ENCODE data around the gene NOLC1.

Gene NOLC1

DNA sequence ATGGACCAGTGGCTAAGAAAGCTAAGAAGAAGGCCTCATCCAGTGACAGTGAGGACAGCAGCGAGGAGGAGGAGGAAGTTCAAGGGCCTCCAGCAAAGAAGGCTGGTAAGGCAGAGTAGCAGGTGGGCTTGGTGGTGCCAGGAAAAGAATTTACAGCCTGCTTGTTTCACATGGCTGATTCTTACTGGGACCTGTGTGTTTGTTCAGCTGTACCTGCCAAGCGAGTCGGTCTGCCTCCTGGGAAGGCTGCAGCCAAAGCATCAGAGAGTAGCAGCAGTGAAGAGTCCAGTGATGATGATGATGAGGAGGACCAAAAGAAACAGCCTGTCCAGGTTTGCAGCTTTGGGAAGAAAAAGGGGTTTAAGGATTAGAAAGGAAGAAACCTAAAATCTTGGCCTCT, 5.0 kb downstream of the NOLC1 start:
- DNase-seq: no peak

- no peak for DNase-seq
Measured at GRCh38 chr10:102159051-102159597, 6.9 kb downstream of the NOLC1 start.

DNA sequence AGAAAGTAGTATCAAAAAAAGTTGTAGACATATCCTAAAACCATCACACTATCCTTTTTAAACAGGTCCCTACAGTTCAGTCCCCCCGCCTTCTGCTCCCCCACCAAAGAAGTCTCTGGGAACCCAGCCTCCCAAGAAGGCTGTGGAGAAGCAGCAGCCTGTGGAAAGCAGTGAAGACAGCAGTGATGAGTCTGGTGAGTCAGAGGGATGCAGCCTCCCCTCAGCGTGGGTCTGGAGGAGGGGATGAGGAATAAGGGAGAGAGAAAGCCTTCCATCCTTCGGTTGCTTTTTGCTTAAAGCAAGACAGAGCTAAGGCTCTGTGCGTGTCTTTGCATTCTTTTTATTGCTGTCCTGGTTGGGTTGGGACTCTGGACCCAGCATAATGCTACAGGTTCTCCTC, 7.6 kb downstream of the NOLC1 start:
- no peak for DNase-seq

- DNase-seq: no peak
Measured at GRCh38 chr10:102163342-102163989, 11.3 kb downstream of the NOLC1 start.

DNA sequence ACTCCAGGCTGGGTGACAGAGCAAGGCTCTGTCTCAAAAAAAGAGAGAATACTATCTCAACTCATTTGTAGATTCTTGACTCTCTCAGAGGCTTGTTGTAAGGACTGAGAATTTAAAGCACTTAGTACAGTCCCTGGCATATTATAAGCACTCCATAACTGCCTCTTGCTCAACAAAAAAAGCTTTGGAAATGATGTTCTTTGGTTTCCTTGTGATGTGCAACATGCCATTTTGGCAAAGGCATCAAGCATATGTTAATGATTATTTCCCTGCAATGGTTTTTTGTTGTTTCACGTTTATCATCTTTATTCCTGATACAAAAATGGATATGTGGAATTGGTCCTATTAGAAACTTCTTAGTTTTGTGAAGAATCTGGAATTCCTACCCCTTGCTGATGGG, 15.7 kb downstream of the NOLC1 start:
- DNase-seq: no peak

DNA sequence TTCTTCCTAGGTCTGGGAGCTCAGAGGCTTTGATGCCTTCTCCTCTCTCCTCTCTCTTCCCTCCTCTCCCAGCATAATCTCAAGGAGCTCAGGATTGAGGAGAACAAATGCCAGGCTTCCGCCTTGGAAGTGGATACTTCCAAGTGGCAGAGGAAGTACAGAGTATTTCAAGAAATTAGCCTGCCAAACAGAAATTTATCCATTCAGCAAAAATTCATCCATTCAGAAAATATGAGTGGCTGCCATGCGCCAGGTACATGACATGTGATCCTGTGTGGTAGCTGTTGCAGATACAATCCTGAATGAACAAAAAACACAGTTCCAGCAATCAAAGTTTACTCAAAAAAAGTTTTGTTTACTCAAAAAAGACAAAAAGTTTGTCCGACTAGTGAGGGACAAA, 18.4 kb downstream of the NOLC1 start:
- no peak for DNase-seq

GRCh38 chr10:102172288-102172687, 20.1 kb downstream of the NOLC1 start:
- no peak for DNase-seq

DNA sequence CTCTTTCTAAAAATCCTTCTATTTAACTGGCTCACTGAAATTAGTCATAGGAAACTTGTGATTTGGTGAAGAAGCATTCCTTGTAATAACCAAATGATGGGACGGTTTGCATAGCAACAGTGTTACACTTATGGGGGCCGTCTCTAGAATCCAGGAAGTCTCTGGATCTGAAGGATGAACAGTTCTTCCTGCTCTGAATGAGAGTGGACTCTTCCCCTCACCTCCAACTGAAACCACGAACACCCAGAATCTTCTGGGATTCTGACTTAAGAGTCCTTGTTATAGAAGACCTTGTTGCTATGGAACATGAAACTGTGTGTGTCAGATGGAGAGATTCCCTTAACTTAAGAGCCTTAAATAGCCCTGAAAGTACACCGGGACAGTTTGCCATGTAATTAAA, 23.2 kb downstream of the NOLC1 start:
- DNase-seq: peak in 1 of 2 donors; percentile 19

GRCh38 chr10:102184606-102185005, 32.4 kb downstream of the NOLC1 start:
- no peak for DNase-seq

DNA sequence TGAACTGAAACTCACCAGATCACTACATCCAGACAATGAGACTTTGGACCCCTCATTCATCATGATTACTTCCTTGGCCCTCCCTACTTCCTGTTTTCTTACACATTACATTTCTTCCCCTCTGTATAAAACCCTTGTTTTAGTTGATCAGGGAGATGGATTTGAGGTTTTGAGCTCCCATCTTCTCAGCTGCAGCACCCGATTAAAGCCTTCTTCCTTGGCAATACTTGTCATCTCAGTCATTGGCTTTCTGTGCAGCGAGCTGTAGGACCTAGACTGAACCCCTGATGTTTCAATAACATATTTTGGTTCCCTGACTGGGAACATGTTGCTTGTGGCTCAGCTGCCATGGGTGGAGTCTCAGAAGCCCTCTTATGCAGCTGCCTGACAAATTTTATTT, 33.1 kb downstream of the NOLC1 start:
- DNase-seq: no peak

GRCh38 chr10:102185811-102186527, 33.8 kb downstream of the NOLC1 start:
- no peak for DNase-seq

DNA sequence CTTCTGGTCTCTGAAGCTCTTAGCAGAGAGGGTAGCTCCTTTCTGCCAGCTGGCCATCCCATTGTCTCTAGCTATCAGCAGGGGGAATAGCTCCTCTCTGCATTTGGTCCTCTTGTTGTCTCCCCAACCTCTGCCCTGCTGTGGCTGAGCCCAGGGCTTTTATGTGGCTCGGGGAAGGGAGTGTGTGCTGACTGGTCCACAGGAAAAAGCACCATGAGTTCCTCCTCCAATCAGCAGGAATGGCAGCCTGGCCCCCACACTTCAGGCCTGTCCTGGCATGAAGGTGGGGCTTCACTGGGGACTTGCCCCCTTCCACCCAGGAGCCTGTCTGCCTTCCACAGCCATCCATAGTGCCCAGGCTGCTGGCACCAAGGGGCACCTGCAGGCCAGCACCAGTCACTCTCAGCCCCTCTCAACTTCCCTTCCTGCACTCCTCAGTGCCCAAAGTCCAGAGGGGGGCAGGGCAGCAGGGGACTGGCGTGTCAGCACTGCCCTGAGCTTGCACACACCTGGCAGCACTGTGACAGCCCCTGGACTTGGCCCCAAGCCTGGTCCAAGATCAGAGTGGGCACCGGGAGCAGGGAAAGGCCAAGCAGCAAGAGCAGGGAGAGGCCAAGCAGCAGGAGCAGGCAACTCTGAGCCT, 36.2 kb downstream of the NOLC1 start:
- DNase-seq: no peak

DNA sequence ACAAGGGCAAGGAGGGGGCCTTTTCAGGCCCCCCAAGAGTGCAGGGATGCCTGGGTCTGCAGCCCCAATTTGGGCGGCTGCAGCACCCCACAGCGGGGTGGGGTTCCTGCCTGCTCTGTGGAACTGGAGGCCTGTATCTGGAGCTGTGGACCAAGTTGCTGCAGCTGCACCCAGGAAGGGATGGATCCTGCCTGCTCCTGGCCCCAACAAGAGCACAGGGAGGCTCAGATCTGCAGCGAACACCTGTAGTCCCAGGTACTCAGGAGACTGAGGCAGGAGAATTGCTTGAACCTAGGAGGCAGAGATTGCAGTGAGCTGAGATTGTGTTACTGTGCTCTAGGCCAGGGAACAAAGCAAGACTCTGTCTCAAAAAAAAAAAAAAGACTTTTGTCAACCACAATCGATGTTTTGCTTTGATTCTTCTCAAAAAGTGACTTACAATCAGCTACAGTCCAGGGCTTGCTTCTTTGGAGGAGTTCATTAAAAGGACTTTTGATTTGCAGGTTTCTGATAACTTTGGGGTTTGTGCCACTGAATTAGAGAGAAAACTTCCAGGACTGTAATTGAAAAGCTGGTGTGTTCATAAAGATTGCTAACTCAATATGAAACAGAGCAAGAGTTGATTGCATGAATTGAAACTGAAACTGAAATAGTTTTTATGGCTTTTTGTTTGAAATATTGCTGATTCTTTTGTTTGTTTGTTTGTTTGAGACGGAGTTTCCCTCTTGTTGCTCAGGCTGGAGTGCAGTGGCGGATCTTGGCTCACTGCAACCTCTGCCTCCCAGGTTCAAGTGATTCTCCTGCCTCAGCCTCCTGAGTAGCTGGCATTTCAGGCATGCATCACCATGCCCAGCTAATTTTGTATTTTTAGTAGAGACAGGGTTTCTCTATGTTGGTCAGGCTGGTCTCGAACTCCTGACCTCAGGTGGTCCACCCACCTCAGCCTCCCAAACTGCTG, 37.0 kb downstream of the NOLC1 start:
- peak; percentile 58 for DNase-seq

DNA sequence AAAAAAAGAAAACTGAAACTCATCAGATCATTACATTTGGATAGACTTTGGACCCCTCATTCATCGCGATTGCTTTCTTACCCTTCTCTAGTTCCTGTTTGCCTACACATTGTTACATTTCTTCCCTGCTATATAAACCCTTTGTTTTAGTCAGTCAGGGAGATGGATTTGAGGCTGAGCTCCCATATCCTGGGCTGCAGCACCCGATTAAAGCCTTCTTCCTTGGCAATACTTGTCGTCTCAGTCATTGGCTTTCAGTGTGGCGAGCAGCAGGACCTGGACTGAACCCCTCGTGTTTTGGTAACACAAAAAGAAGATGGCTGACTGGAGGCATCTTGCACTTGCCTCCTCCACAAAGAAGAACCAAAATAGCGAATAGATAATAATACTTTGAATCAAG, 39.8 kb downstream of the NOLC1 start:
- no peak for DNase-seq

DNA sequence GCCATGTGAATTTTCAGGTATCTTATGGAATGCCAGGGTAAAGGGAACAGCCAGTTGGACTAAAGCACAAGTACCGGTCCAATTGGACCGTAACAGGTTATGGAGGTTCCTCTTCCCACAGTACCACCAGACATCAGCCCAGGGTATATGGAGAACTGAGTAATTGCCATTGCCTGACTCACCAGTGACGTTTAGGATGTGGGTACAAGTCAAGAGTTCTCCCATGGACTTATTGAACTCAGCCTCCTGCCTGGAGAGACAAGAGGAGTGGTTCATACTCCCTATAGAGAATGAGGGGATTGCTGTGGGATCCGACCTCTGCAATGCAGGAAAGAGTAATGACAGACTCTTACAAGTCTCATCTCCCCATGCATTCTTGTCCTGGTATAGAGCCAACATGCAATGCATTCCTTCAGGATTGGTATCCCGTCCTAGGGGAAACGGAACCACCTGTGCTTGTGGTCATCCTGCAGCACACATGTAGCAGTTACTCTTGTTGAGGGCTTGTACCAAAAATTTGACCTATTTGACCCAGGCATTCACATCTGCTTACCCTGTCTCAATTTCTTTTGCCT, 43.2 kb downstream of the NOLC1 start:
- DNase-seq: peak in 1 of 2 donors; percentile 9

GRCh38 chr10:102196893-102197292, 44.7 kb downstream of the NOLC1 start:
- peak in 1 of 2 donors; percentile 29 for DNase-seq

- DNase-seq: no peak
Measured at GRCh38 chr10:102198027-102198426, 45.8 kb downstream of the NOLC1 start.

GRCh38 chr10:102200751-102201640, 48.8 kb downstream of the NOLC1 start:
- DNase-seq: peak; percentile 31 to 33

- DNase-seq: no peak
Measured at GRCh38 chr10:102202386-102202785, 50.2 kb downstream of the NOLC1 start.

GRCh38 chr10:102208311-102209035, 56.3 kb downstream of the NOLC1 start:
- no peak for DNase-seq
